PC-3 (cell line): Measurements from ENCODE around the gene ADAMTS19. TPM values are rescaled to one million over a fixed set of nuclear protein-coding genes. Genes with fewer than 3 reads are reported as not detected.

Experiments used
- ATAC-seq: fragments of 200-7000 bp; cut with Tn5 transposase; 2 replicates; pipeline ENCODE4 v1.9.1; 2020; ENCODE audit warnings: mild to moderate bottlenecking, moderate library complexity
- Bru-seq: library from RNA; stranded (reverse); fragments of 400-500 nt; gene quantifications from one replicate; lab custom pipeline; 2021; lab: Mats Ljungman, UMichigan
- BruChase-seq, 2 experiments: library from RNA; stranded (reverse); fragments of 400-500 nt; gene quantifications; one replicate each; lab custom pipeline; 2021; lab: Mats Ljungman, UMichigan
- BruUV-seq: library from RNA; stranded (reverse); fragments of 400-500 nt; replicated peaks from 2 replicates; lab custom pipeline; 2021; lab: Mats Ljungman, UMichigan
- CTCF ChIA-PET: fragments of 300-600 bp; sonication (Branson Sonifier 250); formaldehyde crosslinking; loops from one replicate; lab custom pipeline; 2022; ENCODE audit warnings: antibody characterized with exemption; lab: Charles Lee
- POLR2A ChIA-PET: fragments of 300-600 bp; sonication (Branson Sonifier 250); formaldehyde crosslinking; loops from one replicate; lab custom pipeline; 2022; ENCODE audit warnings: antibody characterized with exemption; ENCODE audit not compliant: unreplicated experiment; lab: Charles Lee
- DNase-seq: peaks from one replicate; pipeline ENCODE4 v3.0.0-alpha.2; 2015
- H2AFZ ChIP-seq: fragments of 300-600 bp; sonication (generic); 2 replicates; pipeline ENCODE4 v1.6.0; 2016; ENCODE audit warnings: antibody characterized with exemption, low read length
- H3F3A ChIP-seq: fragments of 300-600 bp; sonication (generic); one replicate; pipeline ENCODE4 v1.6.0; 2017; ENCODE audit warnings: antibody characterized with exemption, low read length, control low read depth, mild to moderate bottlenecking; ENCODE audit not compliant: unreplicated experiment
- H3K27ac ChIP-seq: fragments of 300-600 bp; sonication (generic); 2 replicates; pipeline ENCODE4 v1.5.1; 2016; ENCODE audit warnings: mild to moderate bottlenecking, low read length
- H3K27me3 ChIP-seq: fragments of 300-600 bp; sonication (generic); 2 replicates; pipeline ENCODE4 v1.6.1; 2016; ENCODE audit warnings: low read length, mixed read lengths
- H3K36me3 ChIP-seq: fragments of 300-600 bp; sonication (generic); 2 replicates; pipeline ENCODE4 v1.6.1; 2016; ENCODE audit warnings: low read depth, mixed run types, low read length, mixed read lengths
- H3K4me1 ChIP-seq: fragments of 300-600 bp; sonication (generic); 2 replicates; pipeline ENCODE4 v1.5.1; 2016; ENCODE audit warnings: low read length; ENCODE audit not compliant: insufficient read depth
- H3K4me2 ChIP-seq: fragments of 300-600 bp; sonication (generic); 2 replicates; pipeline ENCODE4 v1.6.0; 2016; ENCODE audit warnings: low read length
- H3K4me3 ChIP-seq: fragments of 300-600 bp; sonication (generic); 2 replicates; pipeline ENCODE4 v1.5.1; 2016; ENCODE audit warnings: mild to moderate bottlenecking, low read length, mixed read lengths
- H3K79me2 ChIP-seq: fragments of 300-600 bp; sonication (generic); 2 replicates; pipeline ENCODE4 v1.6.1; 2017; ENCODE audit warnings: low read length, mixed read lengths
- H3K9ac ChIP-seq: fragments of 300-600 bp; sonication (generic); 2 replicates; pipeline ENCODE4 v1.6.0; 2016; ENCODE audit warnings: mild to moderate bottlenecking, low read length
- H3K9me2 ChIP-seq: fragments of 300-600 bp; sonication (generic); replicated peaks from 2 replicates; pipeline ENCODE4 v1.6.1; 2016; ENCODE audit warnings: mixed run types, low read length, mixed read lengths
- H3K9me3 ChIP-seq: fragments of 300-600 bp; sonication (generic); 2 replicates; pipeline ENCODE4 v1.6.1; 2016; ENCODE audit warnings: low read length, mixed read lengths
- H4K20me1 ChIP-seq: fragments of 300-600 bp; sonication (generic); 2 replicates; pipeline ENCODE4 v1.6.1; 2016; ENCODE audit warnings: low read length, mixed read lengths
- EZH2 ChIP-seq: fragments of 300-600 bp; sonication (generic); IDR thresholded peaks from one replicate; pipeline ENCODE4 v1.6.1; 2017; ENCODE audit warnings: antibody characterized with exemption, mild to moderate bottlenecking, low read length; ENCODE audit not compliant: unreplicated experiment
- EZH2phosphoT487 ChIP-seq: fragments of 300-600 bp; sonication (generic); IDR thresholded peaks from 2 replicates; pipeline ENCODE4 v1.6.1; 2018; ENCODE audit warnings: mild to moderate bottlenecking, antibody characterized with exemption, low read length, borderline replicate concordance
- intact Hi-C: fragments of 100-400 bp; cut with micrococcal nuclease; formaldehyde crosslinking; loops from 2 replicates; pipeline ENCODE4 v1.9.0; 2023
- long read RNA-seq: library from polyadenylated mRNA; unstranded; transcript quantifications from one replicate; pipeline ENCODE4 v2.0.0, GENCODE V29; 2021; ENCODE audit not compliant: unreplicated experiment
- total RNA-seq: library from RNA; depleted of rRNA; stranded (reverse); fragments of >200 nt; gene quantifications from 2 replicates; pipeline ENCODE4 v1.2.3, GENCODE V29; 2014; rRNA removed
- TF ChIP-seq, protein P1 (sequence below): fragments of 300-600 bp; sonication (generic); conservative IDR thresholded peaks from 2 replicates; pipeline ENCODE4 v1.5.1; 2017; ENCODE audit warnings: antibody characterized with exemption, low read depth, mild to moderate bottlenecking, low read length

ADAMTS19 gene, protein sequence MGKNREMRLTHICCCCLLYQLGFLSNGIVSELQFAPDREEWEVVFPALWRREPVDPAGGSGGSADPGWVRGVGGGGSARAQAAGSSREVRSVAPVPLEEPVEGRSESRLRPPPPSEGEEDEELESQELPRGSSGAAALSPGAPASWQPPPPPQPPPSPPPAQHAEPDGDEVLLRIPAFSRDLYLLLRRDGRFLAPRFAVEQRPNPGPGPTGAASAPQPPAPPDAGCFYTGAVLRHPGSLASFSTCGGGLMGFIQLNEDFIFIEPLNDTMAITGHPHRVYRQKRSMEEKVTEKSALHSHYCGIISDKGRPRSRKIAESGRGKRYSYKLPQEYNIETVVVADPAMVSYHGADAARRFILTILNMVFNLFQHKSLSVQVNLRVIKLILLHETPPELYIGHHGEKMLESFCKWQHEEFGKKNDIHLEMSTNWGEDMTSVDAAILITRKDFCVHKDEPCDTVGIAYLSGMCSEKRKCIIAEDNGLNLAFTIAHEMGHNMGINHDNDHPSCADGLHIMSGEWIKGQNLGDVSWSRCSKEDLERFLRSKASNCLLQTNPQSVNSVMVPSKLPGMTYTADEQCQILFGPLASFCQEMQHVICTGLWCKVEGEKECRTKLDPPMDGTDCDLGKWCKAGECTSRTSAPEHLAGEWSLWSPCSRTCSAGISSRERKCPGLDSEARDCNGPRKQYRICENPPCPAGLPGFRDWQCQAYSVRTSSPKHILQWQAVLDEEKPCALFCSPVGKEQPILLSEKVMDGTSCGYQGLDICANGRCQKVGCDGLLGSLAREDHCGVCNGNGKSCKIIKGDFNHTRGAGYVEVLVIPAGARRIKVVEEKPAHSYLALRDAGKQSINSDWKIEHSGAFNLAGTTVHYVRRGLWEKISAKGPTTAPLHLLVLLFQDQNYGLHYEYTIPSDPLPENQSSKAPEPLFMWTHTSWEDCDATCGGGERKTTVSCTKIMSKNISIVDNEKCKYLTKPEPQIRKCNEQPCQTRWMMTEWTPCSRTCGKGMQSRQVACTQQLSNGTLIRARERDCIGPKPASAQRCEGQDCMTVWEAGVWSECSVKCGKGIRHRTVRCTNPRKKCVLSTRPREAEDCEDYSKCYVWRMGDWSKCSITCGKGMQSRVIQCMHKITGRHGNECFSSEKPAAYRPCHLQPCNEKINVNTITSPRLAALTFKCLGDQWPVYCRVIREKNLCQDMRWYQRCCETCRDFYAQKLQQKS
- not detected in 2 replicates for total RNA-seq
- percentile 1 among the genes with signal in this experiment for Bru-seq, nascent RNA
- BruChase-seq, experiment 1, labeled RNA remaining after a 6-hour chase = percentile 0 among the genes with signal in this experiment
- percentile 0 among the genes with signal in this experiment for BruChase-seq, experiment 2, labeled RNA remaining after a 2-hour chase
- long read RNA-seq = 0 reads

DNA sequence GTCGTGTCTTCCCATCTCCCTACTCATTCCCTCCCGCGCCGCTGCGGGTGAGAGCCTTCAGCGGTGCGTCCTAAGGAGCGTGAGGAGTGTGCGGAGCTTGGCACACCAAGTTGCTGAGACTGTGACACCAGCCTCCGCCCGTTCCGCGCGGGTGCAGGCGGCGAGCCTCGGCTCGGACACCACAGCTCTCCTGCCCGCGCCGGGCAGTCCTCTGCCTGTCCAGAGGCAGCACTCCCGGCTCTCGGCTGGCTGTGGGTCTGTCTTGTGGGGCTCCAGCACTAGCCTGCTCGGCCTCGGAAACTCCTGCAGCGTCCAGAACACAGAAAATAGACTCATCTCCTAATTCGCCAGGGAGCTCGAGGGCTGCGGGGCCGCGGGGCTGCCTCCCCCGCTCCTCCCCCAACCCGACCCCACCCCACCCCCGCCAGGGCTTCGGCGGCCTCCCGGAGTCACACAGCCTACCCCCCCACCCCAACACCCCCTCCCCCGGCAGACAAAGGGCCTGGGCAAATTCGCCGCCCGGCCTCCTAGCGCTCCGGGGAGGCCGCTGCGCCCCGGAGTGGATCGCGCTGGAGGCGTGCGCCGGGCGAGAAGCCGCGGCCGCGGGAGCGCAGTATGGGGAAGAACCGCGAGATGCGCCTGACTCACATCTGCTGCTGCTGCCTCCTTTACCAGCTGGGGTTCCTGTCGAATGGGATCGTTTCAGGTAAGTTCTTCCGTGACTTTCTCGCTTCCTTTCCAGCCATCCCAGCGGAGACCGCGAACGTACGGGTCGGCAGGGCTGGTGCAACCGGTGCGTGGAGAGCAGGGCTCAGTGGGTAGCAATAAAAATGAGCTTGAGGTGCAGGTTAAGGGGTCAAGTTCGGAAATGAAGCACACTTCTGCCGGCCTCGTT lies at the start of gene ADAMTS19:
Gene ADAMTS19 (plus strand): TSS at position 522 of the 895 bp plus-strand sequence. CDS start 94 bp downstream, at position 616.
- ATAC-seq = peak; percentile 70
- H3K4me2 ChIP-seq = peak within 1 kb of the TSS; percentile 78
- H3K36me3 ChIP-seq = no peaks in the 10 kb centered on the region
- peak within 1 kb of the TSS; percentile 56 for H3K4me3 ChIP-seq
- peak within 1 kb of the TSS; percentile 54 for H2AFZ ChIP-seq
- H3K9me2 ChIP-seq = no peaks in the 10 kb centered on the region
- no peak within 1 kb of the TSS for H3K27ac ChIP-seq
- no TSS peak for BruUV-seq
- POLR2A ChIA-PET = no interaction called here
- H3K4me1 ChIP-seq = no peaks in the 10 kb centered on the region
- no peak within 1 kb of the TSS for H3K9ac ChIP-seq
- H3K9me3 ChIP-seq = no peaks in the 10 kb centered on the region
- H3F3A ChIP-seq = no peaks in the 10 kb centered on the region
- DNase-seq = peak; percentile 21
- peaks cover 53% of the 10 kb centered on the region for H3K27me3 ChIP-seq
- intact Hi-C loops = no loop called here
- TF ChIP-seq EZH2phosphoT487 = no peak
- TF ChIP-seq, protein P1, sequence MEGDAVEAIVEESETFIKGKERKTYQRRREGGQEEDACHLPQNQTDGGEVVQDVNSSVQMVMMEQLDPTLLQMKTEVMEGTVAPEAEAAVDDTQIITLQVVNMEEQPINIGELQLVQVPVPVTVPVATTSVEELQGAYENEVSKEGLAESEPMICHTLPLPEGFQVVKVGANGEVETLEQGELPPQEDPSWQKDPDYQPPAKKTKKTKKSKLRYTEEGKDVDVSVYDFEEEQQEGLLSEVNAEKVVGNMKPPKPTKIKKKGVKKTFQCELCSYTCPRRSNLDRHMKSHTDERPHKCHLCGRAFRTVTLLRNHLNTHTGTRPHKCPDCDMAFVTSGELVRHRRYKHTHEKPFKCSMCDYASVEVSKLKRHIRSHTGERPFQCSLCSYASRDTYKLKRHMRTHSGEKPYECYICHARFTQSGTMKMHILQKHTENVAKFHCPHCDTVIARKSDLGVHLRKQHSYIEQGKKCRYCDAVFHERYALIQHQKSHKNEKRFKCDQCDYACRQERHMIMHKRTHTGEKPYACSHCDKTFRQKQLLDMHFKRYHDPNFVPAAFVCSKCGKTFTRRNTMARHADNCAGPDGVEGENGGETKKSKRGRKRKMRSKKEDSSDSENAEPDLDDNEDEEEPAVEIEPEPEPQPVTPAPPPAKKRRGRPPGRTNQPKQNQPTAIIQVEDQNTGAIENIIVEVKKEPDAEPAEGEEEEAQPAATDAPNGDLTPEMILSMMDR = no peak
- no peak for TF ChIP-seq EZH2
- H3K79me2 ChIP-seq = no peaks in the 10 kb centered on the region
- CTCF ChIA-PET = no interaction called here
- H4K20me1 ChIP-seq = no peaks in the 10 kb centered on the region

DNA sequence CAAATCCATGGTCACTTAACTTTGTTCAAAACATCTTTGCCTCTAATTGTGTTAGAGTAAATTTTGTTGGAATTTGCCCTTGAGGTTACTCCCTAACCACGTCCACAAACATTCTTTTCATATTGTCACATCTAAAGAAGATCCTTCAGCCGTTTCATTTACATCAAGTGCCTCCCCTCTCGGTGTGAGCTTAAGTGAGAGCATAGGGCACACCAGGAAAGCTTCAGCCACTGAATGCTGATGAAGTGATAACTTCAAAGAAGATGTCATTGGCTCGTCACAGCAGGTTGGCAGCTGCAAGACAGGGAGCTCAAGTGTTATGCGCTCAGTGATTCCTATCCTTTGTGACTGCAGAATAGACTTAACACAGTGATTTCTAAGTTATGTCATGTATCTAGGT lies 49.6 kb upstream of the ADAMTS19 start:
- BruUV-seq = no TSS peak
- H3K9ac ChIP-seq = no peak overlapping the region
- intact Hi-C loops = no loop called here
- H3K9me3 ChIP-seq = no peaks in the 10 kb centered on the region
- no peaks in the 10 kb centered on the region for H3K9me2 ChIP-seq
- H3K4me3 ChIP-seq = no peak overlapping the region
- ChIA-PET POLR2A (no interaction called here), CTCF (no interaction called here)
- H3K79me2 ChIP-seq = no peaks in the 10 kb centered on the region
- H3K27ac ChIP-seq = no peak overlapping the region
- peaks cover 18% of the 10 kb centered on the region; the same call in 1 of the 2 replicates for H3K27me3 ChIP-seq
- TF ChIP-seq, protein P1 = no peak
- TF ChIP-seq EZH2phosphoT487 = no peak
- TF ChIP-seq EZH2 = no peak
- no peaks in the 10 kb centered on the region for H3K4me1 ChIP-seq
- no peaks in the 10 kb centered on the region for H4K20me1 ChIP-seq
- no peak for DNase-seq
- no peaks in the 10 kb centered on the region for H3F3A ChIP-seq
- H2AFZ ChIP-seq = no peak overlapping the region
- H3K36me3 ChIP-seq = no peaks in the 10 kb centered on the region
- no peak overlapping the region for H3K4me2 ChIP-seq
- ATAC-seq = no peak
